PC-3 (cell line): ENCODE measurements around the gene DOCK4. TPM values are rescaled to one million over a fixed set of nuclear protein-coding genes. Genes with fewer than 3 reads are reported as not detected.

Experiments used
- ATAC-seq: fragments of 200-7000 bp; cut with Tn5 transposase; 2 replicates; pipeline ENCODE4 v1.9.1; 2020; ENCODE audit warnings: mild to moderate bottlenecking, moderate library complexity
- BruUV-seq: library from RNA; stranded (reverse); fragments of 400-500 nt; replicated peaks from 2 replicates; lab custom pipeline; 2021; lab: Mats Ljungman, UMichigan
- CTCF ChIA-PET: fragments of 300-600 bp; sonication (Branson Sonifier 250); formaldehyde crosslinking; loops from one replicate; lab custom pipeline; 2022; ENCODE audit warnings: antibody characterized with exemption; lab: Charles Lee
- POLR2A ChIA-PET: fragments of 300-600 bp; sonication (Branson Sonifier 250); formaldehyde crosslinking; loops from one replicate; lab custom pipeline; 2022; ENCODE audit warnings: antibody characterized with exemption; ENCODE audit not compliant: unreplicated experiment; lab: Charles Lee
- DNase-seq: peaks from one replicate; pipeline ENCODE4 v3.0.0-alpha.2; 2015
- H2AFZ ChIP-seq: fragments of 300-600 bp; sonication (generic); 2 replicates; pipeline ENCODE4 v1.6.0; 2016; ENCODE audit warnings: antibody characterized with exemption, low read length
- H3F3A ChIP-seq: fragments of 300-600 bp; sonication (generic); one replicate; pipeline ENCODE4 v1.6.0; 2017; ENCODE audit warnings: antibody characterized with exemption, low read length, control low read depth, mild to moderate bottlenecking; ENCODE audit not compliant: unreplicated experiment
- H3K27ac ChIP-seq: fragments of 300-600 bp; sonication (generic); 2 replicates; pipeline ENCODE4 v1.5.1; 2016; ENCODE audit warnings: mild to moderate bottlenecking, low read length
- H3K27me3 ChIP-seq: fragments of 300-600 bp; sonication (generic); 2 replicates; pipeline ENCODE4 v1.6.1; 2016; ENCODE audit warnings: low read length, mixed read lengths
- H3K36me3 ChIP-seq: fragments of 300-600 bp; sonication (generic); 2 replicates; pipeline ENCODE4 v1.6.1; 2016; ENCODE audit warnings: low read depth, mixed run types, low read length, mixed read lengths
- H3K4me1 ChIP-seq: fragments of 300-600 bp; sonication (generic); 2 replicates; pipeline ENCODE4 v1.5.1; 2016; ENCODE audit warnings: low read length; ENCODE audit not compliant: insufficient read depth
- H3K4me2 ChIP-seq: fragments of 300-600 bp; sonication (generic); 2 replicates; pipeline ENCODE4 v1.6.0; 2016; ENCODE audit warnings: low read length
- H3K4me3 ChIP-seq: fragments of 300-600 bp; sonication (generic); 2 replicates; pipeline ENCODE4 v1.5.1; 2016; ENCODE audit warnings: mild to moderate bottlenecking, low read length, mixed read lengths
- H3K79me2 ChIP-seq: fragments of 300-600 bp; sonication (generic); 2 replicates; pipeline ENCODE4 v1.6.1; 2017; ENCODE audit warnings: low read length, mixed read lengths
- H3K9ac ChIP-seq: fragments of 300-600 bp; sonication (generic); 2 replicates; pipeline ENCODE4 v1.6.0; 2016; ENCODE audit warnings: mild to moderate bottlenecking, low read length
- H3K9me2 ChIP-seq: fragments of 300-600 bp; sonication (generic); replicated peaks from 2 replicates; pipeline ENCODE4 v1.6.1; 2016; ENCODE audit warnings: mixed run types, low read length, mixed read lengths
- H3K9me3 ChIP-seq: fragments of 300-600 bp; sonication (generic); 2 replicates; pipeline ENCODE4 v1.6.1; 2016; ENCODE audit warnings: low read length, mixed read lengths
- H4K20me1 ChIP-seq: fragments of 300-600 bp; sonication (generic); 2 replicates; pipeline ENCODE4 v1.6.1; 2016; ENCODE audit warnings: low read length, mixed read lengths
- EZH2 ChIP-seq: fragments of 300-600 bp; sonication (generic); IDR thresholded peaks from one replicate; pipeline ENCODE4 v1.6.1; 2017; ENCODE audit warnings: antibody characterized with exemption, mild to moderate bottlenecking, low read length; ENCODE audit not compliant: unreplicated experiment
- EZH2phosphoT487 ChIP-seq: fragments of 300-600 bp; sonication (generic); IDR thresholded peaks from 2 replicates; pipeline ENCODE4 v1.6.1; 2018; ENCODE audit warnings: mild to moderate bottlenecking, antibody characterized with exemption, low read length, borderline replicate concordance
- intact Hi-C: fragments of 100-400 bp; cut with micrococcal nuclease; formaldehyde crosslinking; loops from 2 replicates; pipeline ENCODE4 v1.9.0; 2023
- total RNA-seq: library from RNA; depleted of rRNA; stranded (reverse); fragments of >200 nt; gene quantifications from 2 replicates; pipeline ENCODE4 v1.2.3, GENCODE V29; 2014
- TF ChIP-seq, protein P1 (sequence below): fragments of 300-600 bp; sonication (generic); conservative IDR thresholded peaks from 2 replicates; pipeline ENCODE4 v1.5.1; 2017; ENCODE audit warnings: antibody characterized with exemption, low read depth, mild to moderate bottlenecking, low read length

DOCK4 gene
- total RNA-seq, 1 experiment from 2014 or later = 25.4 TPM

DNA sequence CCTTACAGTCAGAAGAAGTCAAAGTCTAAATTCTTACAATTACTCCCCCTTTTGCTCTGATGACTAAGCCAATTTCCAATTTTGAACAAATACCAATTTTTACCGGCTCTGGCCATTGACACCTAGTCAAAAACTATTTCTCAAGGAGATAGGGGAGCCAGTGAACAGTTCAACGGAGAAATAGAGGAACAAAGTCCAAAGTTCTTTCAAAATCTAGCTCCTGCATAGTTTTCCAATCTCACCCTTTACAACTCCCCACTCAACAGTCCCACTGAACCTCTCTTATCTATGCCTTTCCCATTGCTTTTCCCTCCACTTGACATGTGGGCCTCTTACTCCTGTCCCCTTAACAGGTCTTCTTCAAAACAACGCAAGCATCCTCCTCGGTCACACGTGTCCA lies 192.9 kb downstream of the DOCK4 start:
- Histone ChIP-seq H3K27ac (no peak overlapping the region), H3K9me3 (no peaks in the 10 kb centered on the region), H2AFZ (no peak overlapping the region), H3K9ac (no peak overlapping the region), H4K20me1 (no peaks in the 10 kb centered on the region), H3K79me2 (peaks cover 6% of the 10 kb centered on the region; the same call in 1 of the 2 replicates), H3F3A (no peaks in the 10 kb centered on the region), H3K36me3 (no peaks in the 10 kb centered on the region), H3K27me3 (no peaks in the 10 kb centered on the region), H3K9me2 (no peaks in the 10 kb centered on the region), H3K4me2 (no peak overlapping the region), H3K4me1 (peaks cover 13% of the 10 kb centered on the region), H3K4me3 (no peak overlapping the region)
- DNase-seq (no peak), ATAC-seq (no peak)
- no peak for TF ChIP-seq EZH2phosphoT487
- TF ChIP-seq, protein P1, sequence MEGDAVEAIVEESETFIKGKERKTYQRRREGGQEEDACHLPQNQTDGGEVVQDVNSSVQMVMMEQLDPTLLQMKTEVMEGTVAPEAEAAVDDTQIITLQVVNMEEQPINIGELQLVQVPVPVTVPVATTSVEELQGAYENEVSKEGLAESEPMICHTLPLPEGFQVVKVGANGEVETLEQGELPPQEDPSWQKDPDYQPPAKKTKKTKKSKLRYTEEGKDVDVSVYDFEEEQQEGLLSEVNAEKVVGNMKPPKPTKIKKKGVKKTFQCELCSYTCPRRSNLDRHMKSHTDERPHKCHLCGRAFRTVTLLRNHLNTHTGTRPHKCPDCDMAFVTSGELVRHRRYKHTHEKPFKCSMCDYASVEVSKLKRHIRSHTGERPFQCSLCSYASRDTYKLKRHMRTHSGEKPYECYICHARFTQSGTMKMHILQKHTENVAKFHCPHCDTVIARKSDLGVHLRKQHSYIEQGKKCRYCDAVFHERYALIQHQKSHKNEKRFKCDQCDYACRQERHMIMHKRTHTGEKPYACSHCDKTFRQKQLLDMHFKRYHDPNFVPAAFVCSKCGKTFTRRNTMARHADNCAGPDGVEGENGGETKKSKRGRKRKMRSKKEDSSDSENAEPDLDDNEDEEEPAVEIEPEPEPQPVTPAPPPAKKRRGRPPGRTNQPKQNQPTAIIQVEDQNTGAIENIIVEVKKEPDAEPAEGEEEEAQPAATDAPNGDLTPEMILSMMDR = no peak
- no peak for TF ChIP-seq EZH2
- intact Hi-C loops = no loop called here
- ChIA-PET POLR2A (no interaction called here), CTCF (no interaction called here)
- BruUV-seq = no TSS peak

DNA sequence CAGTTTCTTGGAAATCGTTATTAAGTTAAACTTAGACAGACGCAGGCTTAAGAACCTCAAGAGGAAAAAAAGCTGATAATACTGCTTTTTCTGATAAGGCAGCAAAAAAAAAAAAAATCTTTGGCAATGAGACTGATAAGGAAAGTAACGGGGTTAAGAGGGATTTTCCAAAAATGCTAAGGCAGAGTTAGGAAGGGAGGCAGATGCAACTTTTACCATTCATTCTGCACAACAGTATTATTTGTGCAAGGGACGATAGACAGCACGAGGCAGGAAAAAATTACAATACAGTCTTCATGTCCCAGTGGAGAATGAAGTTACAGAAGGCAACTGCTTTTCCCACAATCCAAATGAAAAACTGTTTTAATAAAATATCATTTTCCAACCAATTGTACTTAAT lies 194.0 kb downstream of the DOCK4 start:
- POLR2A ChIA-PET = no interaction called here
- intact Hi-C loops = no loop called here

DNA sequence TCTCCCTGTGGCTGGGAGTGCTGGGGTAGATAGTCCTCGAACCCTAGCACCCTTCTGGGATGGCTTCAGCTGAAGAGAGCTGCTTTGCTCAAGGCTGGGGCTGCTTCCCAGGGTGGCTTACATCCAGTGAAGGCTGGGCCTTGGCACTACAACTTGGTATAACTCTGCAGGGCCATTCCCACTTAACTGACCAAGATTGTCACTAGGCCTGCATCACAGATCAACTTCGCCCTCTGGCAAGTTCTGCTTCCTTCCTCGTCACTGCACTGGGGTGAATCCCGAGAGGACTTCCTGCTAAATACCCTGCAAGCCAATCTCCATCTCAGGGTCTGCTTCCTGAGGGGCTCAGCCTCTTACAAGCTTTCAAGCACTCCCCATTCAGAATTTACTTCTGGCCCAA lies 195.2 kb downstream of the DOCK4 start:
- Histone ChIP-seq H3K4me1 (peaks cover 26% of the 10 kb centered on the region), H3K27ac (no peak overlapping the region), H3K36me3 (no peaks in the 10 kb centered on the region), H3K79me2 (peaks cover 23% of the 10 kb centered on the region; the same call in 1 of the 2 replicates), H3K9ac (no peak overlapping the region), H2AFZ (no peak overlapping the region), H4K20me1 (no peaks in the 10 kb centered on the region), H3K9me3 (no peaks in the 10 kb centered on the region), H3K9me2 (no peaks in the 10 kb centered on the region), H3K27me3 (no peaks in the 10 kb centered on the region), H3K4me2 (no peak overlapping the region), H3K4me3 (no peak overlapping the region), H3F3A (no peaks in the 10 kb centered on the region)
- BruUV-seq = no TSS peak
- CTCF ChIA-PET = no interaction called here
- POLR2A ChIA-PET = no interaction called here
- TF ChIP-seq, protein P1 = no peak
- TF ChIP-seq EZH2phosphoT487 = no peak
- TF ChIP-seq EZH2 = no peak
- DNase-seq (no peak), ATAC-seq (no peak)
- intact Hi-C loops = no loop called here

More for the DNA sequence above, 194.0 kb downstream of the DOCK4 start:
- Histone ChIP-seq H3K9me2 (no peaks in the 10 kb centered on the region), H3K9ac (no peak overlapping the region), H3K4me2 (no peak overlapping the region), H3K27me3 (no peaks in the 10 kb centered on the region), H3K9me3 (no peaks in the 10 kb centered on the region), H3K4me3 (no peak overlapping the region), H3F3A (no peaks in the 10 kb centered on the region), H3K4me1 (peaks cover 15% of the 10 kb centered on the region), H4K20me1 (no peaks in the 10 kb centered on the region), H3K36me3 (no peaks in the 10 kb centered on the region), H2AFZ (no peak overlapping the region), H3K27ac (no peak overlapping the region), H3K79me2 (peaks cover 16% of the 10 kb centered on the region; the same call in 1 of the 2 replicates)
- BruUV-seq = no TSS peak
- TF ChIP-seq EZH2phosphoT487 (no peak), EZH2 (no peak)
- TF ChIP-seq, protein P1 = no peak
- CTCF ChIA-PET = interaction anchor here (0.6 kb wide), 1 partner anchor 223 kb away, joined by 3 read pairs; no protein-coding TSS in a partner anchor
- ATAC-seq = no peak
- no peak for DNase-seq
